GM06990 (cell line): Measurements from ENCODE around the gene ANKRD26.

Experiments
- DNase-seq: peaks from one replicate; pipeline ENCODE4 v3.0.0-alpha.2; 2011; ENCODE audit not compliant: insufficient read length; ENCODE audit errors: extremely low read depth
- H3K27me3 ChIP-seq: replicated peaks from 2 replicates; pipeline ENCODE4 v1.6.0; 2011; ENCODE audit warnings: low read length; ENCODE audit not compliant: control insufficient read depth, insufficient read depth
- H3K36me3 ChIP-seq: 2 replicates; pipeline ENCODE4 v1.5.1; 2011; ENCODE audit warnings: low read length; ENCODE audit not compliant: control insufficient read depth, insufficient read depth
- H3K4me3 ChIP-seq: replicated peaks from 2 replicates; pipeline ENCODE4 v1.5.1; 2011; ENCODE audit warnings: low read depth, mild to moderate bottlenecking, control low read depth, low read length
- TF ChIP-seq, protein P1 (sequence below): IDR thresholded peaks from 2 replicates; pipeline ENCODE4 v1.5.1; 2011; ENCODE audit warnings: low read length, control low read depth, mild to moderate bottlenecking, inconsistent platforms; ENCODE audit not compliant: insufficient read depth, poor library complexity, severe bottlenecking

The ANKRD26 gene

DNA sequence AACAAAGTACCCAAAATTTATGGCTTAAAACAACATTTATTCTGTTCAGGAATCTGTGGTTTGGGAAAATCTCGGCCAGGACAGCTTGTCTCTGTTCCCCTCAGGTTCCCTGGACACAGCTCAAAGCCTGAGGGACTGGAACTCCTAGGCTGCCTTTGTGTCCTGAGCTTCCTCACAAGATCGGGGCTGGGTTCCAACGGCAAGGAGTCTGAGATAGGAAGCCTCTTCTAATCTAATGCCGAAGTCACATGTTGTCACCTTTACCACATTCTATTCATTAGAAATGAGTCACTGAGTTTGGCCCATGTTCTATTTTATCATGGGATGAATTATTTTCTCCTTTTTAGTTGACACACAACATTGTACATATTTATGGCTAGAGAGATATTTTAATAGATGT lies 80.5 kb downstream of the ANKRD26 start:
- no peaks in the 10 kb centered on the region for H3K27me3 ChIP-seq
- H3K36me3 ChIP-seq, result no peaks in the 10 kb centered on the region; the same call in 1 of the 2 replicates
- H3K4me3 ChIP-seq, result no peak overlapping the region
- TF ChIP-seq, protein P1, sequence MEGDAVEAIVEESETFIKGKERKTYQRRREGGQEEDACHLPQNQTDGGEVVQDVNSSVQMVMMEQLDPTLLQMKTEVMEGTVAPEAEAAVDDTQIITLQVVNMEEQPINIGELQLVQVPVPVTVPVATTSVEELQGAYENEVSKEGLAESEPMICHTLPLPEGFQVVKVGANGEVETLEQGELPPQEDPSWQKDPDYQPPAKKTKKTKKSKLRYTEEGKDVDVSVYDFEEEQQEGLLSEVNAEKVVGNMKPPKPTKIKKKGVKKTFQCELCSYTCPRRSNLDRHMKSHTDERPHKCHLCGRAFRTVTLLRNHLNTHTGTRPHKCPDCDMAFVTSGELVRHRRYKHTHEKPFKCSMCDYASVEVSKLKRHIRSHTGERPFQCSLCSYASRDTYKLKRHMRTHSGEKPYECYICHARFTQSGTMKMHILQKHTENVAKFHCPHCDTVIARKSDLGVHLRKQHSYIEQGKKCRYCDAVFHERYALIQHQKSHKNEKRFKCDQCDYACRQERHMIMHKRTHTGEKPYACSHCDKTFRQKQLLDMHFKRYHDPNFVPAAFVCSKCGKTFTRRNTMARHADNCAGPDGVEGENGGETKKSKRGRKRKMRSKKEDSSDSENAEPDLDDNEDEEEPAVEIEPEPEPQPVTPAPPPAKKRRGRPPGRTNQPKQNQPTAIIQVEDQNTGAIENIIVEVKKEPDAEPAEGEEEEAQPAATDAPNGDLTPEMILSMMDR, result no peak
- no peak for DNase-seq

DNA sequence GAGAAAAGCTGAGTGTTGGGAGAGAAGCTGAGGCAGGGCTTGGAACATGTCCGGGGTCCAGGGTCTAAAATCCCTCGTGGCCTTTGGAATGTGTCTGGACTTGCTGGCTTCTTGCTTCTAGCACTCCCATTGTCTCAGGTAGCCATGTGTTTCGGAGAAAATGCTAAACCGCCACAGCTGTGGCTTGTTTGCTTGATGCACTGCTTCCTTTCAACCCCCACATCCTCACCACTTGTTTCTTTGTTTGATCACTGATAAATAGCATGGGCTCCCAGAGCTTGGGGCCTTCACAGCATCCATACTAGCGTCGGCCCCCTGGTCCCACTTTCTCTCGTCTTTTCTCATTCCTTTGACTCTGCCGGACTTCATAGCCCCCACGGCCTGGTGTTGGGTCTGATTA lies 102.7 kb downstream of the ANKRD26 start:
- TF ChIP-seq, protein P1, result no peak
- no peaks in the 10 kb centered on the region for H3K27me3 ChIP-seq
- no peak for DNase-seq
- no peak overlapping the region for H3K4me3 ChIP-seq
- H3K36me3 ChIP-seq, result no peaks in the 10 kb centered on the region

DNA sequence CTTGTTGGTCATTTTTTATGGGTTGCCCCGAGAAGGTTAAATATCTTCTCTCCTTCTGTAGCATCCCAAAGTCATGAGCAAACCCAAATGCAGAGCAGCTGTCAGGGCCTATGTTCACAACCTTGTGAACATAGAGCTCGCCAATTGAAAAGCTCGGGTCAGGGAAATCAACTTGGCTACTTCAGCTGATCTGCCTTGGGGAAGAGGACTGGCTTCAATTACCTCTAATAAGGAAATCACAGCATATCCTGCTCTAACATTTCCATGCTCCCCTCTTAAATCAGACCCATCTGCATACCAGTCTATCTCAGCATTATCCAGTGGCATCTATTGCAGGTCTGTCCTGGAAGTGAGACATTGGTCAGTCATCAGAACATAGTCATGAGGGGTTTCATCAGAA lies 105.6 kb downstream of the ANKRD26 start:
- Histone ChIP-seq H3K4me3 (no peak overlapping the region), H3K36me3 (no peaks in the 10 kb centered on the region), H3K27me3 (no peaks in the 10 kb centered on the region)
- TF ChIP-seq, protein P1, result no peak
- no peak for DNase-seq

DNA sequence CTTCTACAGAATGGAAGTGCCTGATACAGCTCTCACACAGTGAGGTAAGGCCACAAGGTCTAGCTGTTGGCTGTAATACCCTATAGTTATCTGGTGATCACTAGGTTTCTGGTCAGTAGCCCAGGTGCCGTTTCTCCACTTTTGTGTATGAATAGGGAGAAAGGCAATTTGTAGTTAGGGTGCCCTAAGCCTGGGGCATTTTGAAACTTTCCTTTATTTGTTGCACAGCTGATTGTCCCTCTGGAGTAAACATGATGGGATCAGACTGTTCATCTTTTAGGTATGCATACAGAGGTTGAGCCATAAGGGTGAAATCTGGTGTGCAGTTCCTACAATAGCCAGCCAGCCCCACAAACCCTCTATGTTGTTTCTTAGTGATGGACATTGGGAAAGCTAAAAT lies 112.4 kb downstream of the ANKRD26 start:
- H3K4me3 ChIP-seq, result no peak overlapping the region
- TF ChIP-seq, protein P1, result no peak
- no peak for DNase-seq
- H3K27me3 ChIP-seq, result no peaks in the 10 kb centered on the region
- no peaks in the 10 kb centered on the region for H3K36me3 ChIP-seq

DNA sequence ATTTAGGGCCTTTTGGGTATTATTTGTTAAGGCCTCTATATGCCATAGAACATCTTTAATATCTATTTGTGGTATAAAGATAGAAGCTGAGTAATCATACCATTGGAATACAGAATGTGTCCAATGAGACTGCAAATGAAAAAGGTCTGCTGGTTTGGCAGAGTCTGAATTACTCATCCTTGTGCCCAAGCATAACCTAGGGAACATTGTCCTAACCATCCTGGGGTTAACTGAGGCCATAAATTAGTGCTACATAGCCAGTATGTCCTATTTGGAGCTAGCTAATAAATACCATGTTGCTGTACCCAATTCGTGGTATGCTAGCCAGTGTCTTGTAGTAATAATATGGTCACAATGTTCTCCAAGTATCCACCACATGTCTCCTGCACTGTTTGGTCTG lies 117.1 kb downstream of the ANKRD26 start:
- DNase-seq, result no peak
- H3K27me3 ChIP-seq, result no peaks in the 10 kb centered on the region
- H3K36me3 ChIP-seq, result no peaks in the 10 kb centered on the region
- TF ChIP-seq, protein P1, result no peak
- H3K4me3 ChIP-seq, result no peak overlapping the region

DNA sequence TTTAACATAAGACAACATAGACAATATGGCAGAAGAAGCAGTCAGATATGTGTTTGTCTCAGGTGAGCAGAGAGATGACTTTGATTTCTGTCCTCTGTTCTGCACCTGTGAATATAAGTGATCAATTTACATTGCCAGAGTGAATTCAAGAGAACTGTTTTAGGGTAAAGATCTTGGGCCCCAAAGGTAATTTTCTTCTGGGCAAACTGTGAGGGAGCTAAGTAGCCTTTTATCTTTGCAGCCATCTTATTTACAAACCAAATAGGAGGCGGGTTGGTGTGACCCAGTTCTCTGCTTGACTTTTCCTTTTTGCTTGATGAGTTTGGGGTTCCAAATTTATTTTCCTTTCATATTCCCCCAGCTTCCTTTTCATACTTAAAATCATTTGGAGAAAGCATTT lies 118.2 kb downstream of the ANKRD26 start:
- DNase-seq, result no peak
- H3K27me3 ChIP-seq, result no peaks in the 10 kb centered on the region
- H3K36me3 ChIP-seq, result no peaks in the 10 kb centered on the region
- no peak overlapping the region for H3K4me3 ChIP-seq
- TF ChIP-seq, protein P1, result no peak
